Measurements from ENCODE around the gene CCDC148. TPM values are rescaled to one million over a fixed set of nuclear protein-coding genes. Genes with fewer than 3 reads are reported as not detected.

The CCDC148 gene
- total and polyA plus RNA-seq, 8 donors = 0.64 to 6.0 (median 3.5) TPM

DNA sequence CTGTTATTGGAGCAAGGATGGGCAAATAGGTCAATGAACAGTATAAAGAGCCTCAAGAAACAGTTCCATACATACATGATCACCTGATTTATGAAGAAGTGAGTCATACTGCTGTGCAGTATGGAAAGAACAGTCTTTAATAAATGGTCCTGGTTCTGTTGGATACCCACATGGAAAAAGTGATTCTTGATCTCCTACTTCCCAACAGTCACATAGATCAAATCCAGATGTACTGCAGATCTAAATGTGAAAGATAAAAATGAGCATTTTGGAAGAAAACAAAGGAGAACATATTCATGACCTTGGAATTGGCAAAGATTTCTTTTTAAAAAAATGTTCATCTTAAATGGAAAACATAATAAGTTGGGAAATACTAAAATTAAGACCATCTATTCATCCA lies 75.8 kb downstream of the CCDC148 start:
- DNase-seq = no peak
- Histone ChIP-seq H3K36me3 (no peaks in the 10 kb centered on the region), H3K9me3 (peaks cover 0 to 4% of the 10 kb centered on the region in 2 donors), H3K27ac (no peak overlapping the region), H3K4me1 (no peaks in the 10 kb centered on the region), H3K27me3 (no peaks in the 10 kb centered on the region), H3K4me3 (no peak overlapping the region)
- no peak for ATAC-seq
- intact Hi-C loops (cut with DNase I) = no loop called here
- TF ChIP-seq, protein P1, sequence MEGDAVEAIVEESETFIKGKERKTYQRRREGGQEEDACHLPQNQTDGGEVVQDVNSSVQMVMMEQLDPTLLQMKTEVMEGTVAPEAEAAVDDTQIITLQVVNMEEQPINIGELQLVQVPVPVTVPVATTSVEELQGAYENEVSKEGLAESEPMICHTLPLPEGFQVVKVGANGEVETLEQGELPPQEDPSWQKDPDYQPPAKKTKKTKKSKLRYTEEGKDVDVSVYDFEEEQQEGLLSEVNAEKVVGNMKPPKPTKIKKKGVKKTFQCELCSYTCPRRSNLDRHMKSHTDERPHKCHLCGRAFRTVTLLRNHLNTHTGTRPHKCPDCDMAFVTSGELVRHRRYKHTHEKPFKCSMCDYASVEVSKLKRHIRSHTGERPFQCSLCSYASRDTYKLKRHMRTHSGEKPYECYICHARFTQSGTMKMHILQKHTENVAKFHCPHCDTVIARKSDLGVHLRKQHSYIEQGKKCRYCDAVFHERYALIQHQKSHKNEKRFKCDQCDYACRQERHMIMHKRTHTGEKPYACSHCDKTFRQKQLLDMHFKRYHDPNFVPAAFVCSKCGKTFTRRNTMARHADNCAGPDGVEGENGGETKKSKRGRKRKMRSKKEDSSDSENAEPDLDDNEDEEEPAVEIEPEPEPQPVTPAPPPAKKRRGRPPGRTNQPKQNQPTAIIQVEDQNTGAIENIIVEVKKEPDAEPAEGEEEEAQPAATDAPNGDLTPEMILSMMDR (IDR thresholded peaks at IDR 0.05) = no peak

DNA sequence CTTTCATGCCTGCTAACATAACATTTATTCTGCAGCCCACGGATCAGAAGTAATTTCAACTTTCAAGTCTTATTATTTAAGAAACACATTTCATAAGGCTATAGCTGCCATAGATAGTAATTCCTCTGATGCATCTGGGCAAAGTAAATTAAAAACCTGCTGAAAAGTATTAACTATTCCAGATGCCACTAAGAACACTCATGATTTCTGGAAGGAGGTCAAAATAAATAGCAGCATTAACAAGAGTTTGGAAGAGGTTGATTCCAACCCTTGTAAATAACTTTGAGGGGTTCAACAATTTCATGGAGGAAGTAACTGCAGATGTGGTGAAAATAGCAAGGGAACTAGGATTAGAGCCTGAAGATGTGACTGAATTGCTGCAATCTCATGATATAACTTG lies 77.6 kb downstream of the CCDC148 start:
- H3K27ac ChIP-seq = no peak overlapping the region
- no peak for ATAC-seq

DNA sequence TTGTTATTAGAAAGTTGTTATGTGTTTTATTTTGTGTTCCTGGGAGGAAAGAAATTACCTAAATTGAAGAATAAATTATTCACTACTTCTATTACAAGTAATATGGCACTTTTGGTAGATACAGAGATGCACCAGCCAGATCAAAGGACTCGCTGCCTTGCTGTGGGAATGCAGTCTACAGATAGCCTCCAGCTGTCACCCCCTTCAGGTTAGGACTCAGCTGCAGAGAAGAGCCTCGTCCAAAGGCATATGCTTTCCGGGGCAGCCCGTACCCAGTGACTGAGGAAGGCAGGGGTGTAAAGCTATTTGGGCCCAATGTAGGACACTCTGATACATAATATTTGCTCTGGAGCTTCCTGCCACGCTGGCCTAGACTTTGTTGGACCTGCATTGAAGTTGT lies 90.2 kb downstream of the CCDC148 start:
- Histone ChIP-seq H3K9me3 (peaks cover 0 to 13% of the 10 kb centered on the region in 2 donors), H3K27ac (no peak overlapping the region), H3K4me1 (no peaks in the 10 kb centered on the region), H3K27me3 (no peaks in the 10 kb centered on the region), H3K4me3 (no peak overlapping the region), H3K36me3 (no peaks in the 10 kb centered on the region)
- TF ChIP-seq, protein P1 (IDR thresholded peaks at IDR 0.05) = no peak
- ATAC-seq (no peak), DNase-seq (no peak)
- intact Hi-C loops (cut with DNase I) = no loop called here

More for the DNA sequence above, 77.6 kb downstream of the CCDC148 start:
- H3K4me1 ChIP-seq = no peaks in the 10 kb centered on the region
- H3K9me3 ChIP-seq = peaks cover 0 to 4% of the 10 kb centered on the region in 2 donors
- no peak overlapping the region for H3K4me3 ChIP-seq
- no peaks in the 10 kb centered on the region for H3K27me3 ChIP-seq
- intact Hi-C loops (cut with DNase I) = no loop called here
- DNase-seq = no peak
- TF ChIP-seq, protein P1 (IDR thresholded peaks at IDR 0.05) = no peak
- H3K36me3 ChIP-seq = no peaks in the 10 kb centered on the region

DNA sequence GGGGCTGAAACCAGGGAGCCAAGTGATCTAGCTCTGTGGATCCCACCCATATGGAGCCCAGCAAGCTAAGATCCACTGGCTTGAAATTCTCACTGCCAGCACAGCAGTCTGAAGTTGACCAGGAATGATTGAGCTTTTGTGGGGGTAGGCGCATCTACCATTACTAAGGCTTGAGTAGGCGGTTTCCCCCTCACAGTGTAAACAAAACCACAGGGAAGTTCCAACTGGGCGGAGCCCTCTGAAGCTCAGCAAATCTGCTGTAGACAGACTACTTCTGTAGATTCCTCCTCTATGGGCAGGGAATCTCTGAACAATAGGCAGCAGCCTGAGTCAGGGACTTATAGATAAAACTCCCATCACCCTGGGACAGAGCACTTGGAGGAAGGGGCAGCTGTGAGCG lies 96.7 kb downstream of the CCDC148 start:
- DNase-seq = no peak
- intact Hi-C loops (cut with DNase I) = no loop called here
- no peak overlapping the region for H3K27ac ChIP-seq
- H3K4me3 ChIP-seq = no peak overlapping the region
- H3K4me1 ChIP-seq = no peaks in the 10 kb centered on the region
- H3K27me3 ChIP-seq = no peaks in the 10 kb centered on the region
- H3K36me3 ChIP-seq = no peaks in the 10 kb centered on the region
- H3K9me3 ChIP-seq = peaks cover 0 to 13% of the 10 kb centered on the region in 2 donors
- ATAC-seq = no peak
- TF ChIP-seq, protein P1 (IDR thresholded peaks at IDR 0.05) = no peak

DNA sequence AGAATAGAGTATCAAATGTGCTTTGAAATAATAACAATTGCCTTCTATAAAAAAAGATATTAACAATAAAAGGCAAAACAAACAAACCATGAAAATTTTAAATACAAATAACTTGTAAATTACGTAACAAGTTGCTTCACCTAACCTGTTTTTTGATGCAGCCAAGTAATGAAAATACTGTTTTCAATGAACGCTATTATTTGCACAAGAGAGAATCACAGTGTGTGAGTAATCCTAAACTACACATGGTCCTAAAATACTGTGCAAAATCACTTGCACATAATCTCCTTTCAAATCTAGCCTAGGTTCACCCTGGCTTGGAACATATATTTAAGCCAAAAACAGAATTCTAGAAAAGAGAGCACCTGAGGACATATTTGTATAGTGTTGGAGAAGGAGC lies 98.9 kb downstream of the CCDC148 start:
- Histone ChIP-seq H3K27me3 (no peaks in the 10 kb centered on the region), H3K9me3 (no peaks in the 10 kb centered on the region), H3K36me3 (no peaks in the 10 kb centered on the region), H3K27ac (no peak overlapping the region), H3K4me1 (no peaks in the 10 kb centered on the region), H3K4me3 (no peak overlapping the region)
- TF ChIP-seq, protein P1 (IDR thresholded peaks at IDR 0.05) = no peak
- no peak for ATAC-seq
- no peak for DNase-seq
- intact Hi-C loops (cut with DNase I) = no loop called here
